HEK293T (cell line): ENCODE results near the gene FAAP20.
"Not testable (repeated sequence)": the region's sequence is repeated elsewhere in the genome, so short reads cannot be mapped to it uniquely, and the experiment has no call there.

Experiments
- FOXK2 ChIP-seq: fragments of 450-650 bp; IDR thresholded peaks from 2 replicates; pipeline ENCODE4 v1.6.1; 2016; ENCODE audit warnings: mild to moderate bottlenecking
- SUZ12 ChIP-seq: fragments of 450-650 bp; IDR thresholded peaks from 2 replicates; pipeline ENCODE4 v1.6.1; 2016; ENCODE audit warnings: mild to moderate bottlenecking

- not testable (repeated sequence) for TF ChIP-seq SUZ12, FOXK2
Observed at GRCh38 chr1:2147869-2148268, 46.7 kb downstream of the FAAP20 start.
